HCT116 (cell line): Measurements from ENCODE around the gene MAL. TPM values are rescaled to one million over a fixed set of nuclear protein-coding genes. Genes with fewer than 3 reads are reported as not detected.

Experiments used
- ATAC-seq: fragments of 200-7000 bp; cut with Tn5 transposase; 2 replicates; pipeline ENCODE4 v1.9.1; 2020; ENCODE audit warnings: mild to moderate bottlenecking, moderate library complexity
- BruUV-seq: library from RNA; stranded (reverse); fragments of 400-500 nt; replicated peaks from 2 replicates; lab custom pipeline; 2021; lab: Mats Ljungman, UMichigan
- CTCF ChIA-PET: fragments of 300-600 bp; sonication (Branson Sonifier 250); formaldehyde crosslinking; loops from one replicate; lab custom pipeline; 2021; ENCODE audit warnings: antibody characterized with exemption; lab: Charles Lee
- POLR2A ChIA-PET: fragments of 300-600, 350-600 bp; sonication (Branson Sonifier 250); formaldehyde crosslinking; loops from one replicate; lab custom pipeline; 2021; ENCODE audit warnings: antibody characterized with exemption; lab: Charles Lee
- RAD21 ChIA-PET, 2 experiments: fragments of 300-600 bp; sonication (Branson Sonifier 250); formaldehyde crosslinking; loops; one replicate each; lab custom pipeline; 2023; ENCODE audit warnings: low total read pairs in 2 of 2; ENCODE audit not compliant: uncharacterized antibody in 2 of 2, unreplicated experiment in 2 of 2, low non-redundant PET in 1 of 2; lab: Charles Lee
- DNase-seq: peaks from one replicate; pipeline ENCODE4 v3.0.0-alpha.2; 2010; ENCODE audit warnings: low read depth, low spot score
- H2AFZ ChIP-seq: fragments of 200-600 bp; shearing (Covaris generic), sonication (generic); 2 replicates; pipeline ENCODE4 v1.6.1; 2017; ENCODE audit warnings: low read depth, mixed run types, mixed read lengths, antibody characterized with exemption, low read length; ENCODE audit not compliant: poor library complexity, severe bottlenecking
- H3K27ac ChIP-seq: 2 replicates; pipeline ENCODE4 v1.5.1; 2012; ENCODE audit warnings: low read depth, low read length
- H3K27me3 ChIP-seq: fragments of 200-600 bp; sonication (generic); 2 replicates; pipeline ENCODE4 v1.6.1; 2016; ENCODE audit warnings: mixed run types, low read length, mixed read lengths; ENCODE audit not compliant: insufficient read depth
- H3K36me3 ChIP-seq, 2 experiments: fragments of 200-500 bp in 1 of 2; fragments of 200-600 bp in 1 of 2; sonication (Bioruptor generic) in 1 of 2; sonication (generic) in 1 of 2; 2 replicates each; pipeline versions ENCODE4 v1.5.1 to v1.6.1; 2014 to 2016; ENCODE audit warnings: low read length in 2 of 2, inconsistent platforms in 1 of 2, mixed read lengths in 1 of 2, mixed run types in 1 of 2; ENCODE audit not compliant: insufficient read depth in 2 of 2, control insufficient read depth in 1 of 2
- H3K4me1 ChIP-seq, 2 experiments: fragments of 200-600 bp in 1 of 2; sonication (generic) in 1 of 2; 2 replicates each; pipeline versions ENCODE4 v1.5.1 to v1.6.1; 2012 to 2017; ENCODE audit warnings: low read length in 2 of 2, inconsistent platforms in 1 of 2, mild to moderate bottlenecking in 1 of 2, mixed read lengths in 1 of 2, mixed run types in 1 of 2, moderate library complexity in 1 of 2; ENCODE audit not compliant: insufficient read depth in 2 of 2, control insufficient read depth in 1 of 2
- H3K4me2 ChIP-seq: fragments of 200-600 bp; sonication (generic); 2 replicates; pipeline ENCODE4 v1.6.1; 2017; ENCODE audit warnings: mixed run types, low read length, mixed read lengths
- H3K4me3 ChIP-seq, 2 experiments: fragments of 200-600 bp in 1 of 2; sonication (generic) in 1 of 2; replicated peaks in 1 of 2; 2 replicates each; pipeline ENCODE4 v1.5.1; 2011 to 2016; ENCODE audit warnings: low read length in 2 of 2, control low read depth in 1 of 2, low read depth in 1 of 2, mild to moderate bottlenecking in 1 of 2, mixed read lengths in 1 of 2, mixed run types in 1 of 2
- H3K79me2 ChIP-seq: fragments of 200-600 bp; sonication (generic); 2 replicates; pipeline ENCODE4 v1.6.1; 2017; ENCODE audit warnings: mild to moderate bottlenecking, mixed run types, low read length, moderate library complexity, mixed read lengths; ENCODE audit not compliant: insufficient read depth
- H3K9ac ChIP-seq: fragments of 200-600 bp; sonication (generic); 2 replicates; pipeline ENCODE4 v1.6.1; 2016; ENCODE audit warnings: low read length, mixed read lengths
- H3K9me2 ChIP-seq: fragments of 200-600 bp; sonication (generic), shearing (Covaris generic); 2 replicates; pipeline ENCODE4 v1.6.1; 2017; ENCODE audit warnings: mixed run types, mild to moderate bottlenecking, moderate library complexity; ENCODE audit not compliant: insufficient read depth
- H3K9me3 ChIP-seq, 2 experiments: fragments of 200-500 bp in 1 of 2; fragments of 200-600 bp in 1 of 2; sonication (Bioruptor generic) in 1 of 2; sonication (generic) in 1 of 2; 2 replicates each; pipeline ENCODE4 v1.6.1; 2014 to 2017; ENCODE audit warnings: low read length in 2 of 2, mixed read lengths in 2 of 2, inconsistent platforms in 1 of 2, low read depth in 1 of 2, mild to moderate bottlenecking in 1 of 2, mixed run types in 1 of 2, moderate library complexity in 1 of 2; ENCODE audit not compliant: control insufficient read depth in 1 of 2, insufficient read depth in 1 of 2
- H4K20me1 ChIP-seq: fragments of 200-600 bp; sonication (generic), shearing (Covaris generic); 2 replicates; pipeline ENCODE4 v1.6.1; 2017; ENCODE audit warnings: mixed run types, mild to moderate bottlenecking, moderate library complexity; ENCODE audit not compliant: insufficient read depth
- EGR1 ChIP-seq: IDR thresholded peaks from 2 replicates; pipeline ENCODE4 v1.6.1; 2012; ENCODE audit warnings: low read depth
- ELF1 ChIP-seq: IDR thresholded peaks from 2 replicates; pipeline ENCODE4 v1.6.1; 2012; ENCODE audit warnings: low read depth, borderline replicate concordance
- EZH2 ChIP-seq: fragments of 200-600 bp; sonication (generic); IDR thresholded peaks from 2 replicates; pipeline ENCODE4 v1.6.1; 2017; ENCODE audit warnings: antibody characterized with exemption, mixed run types
- JUND ChIP-seq: IDR thresholded peaks from 2 replicates; pipeline ENCODE4 v1.6.1; 2012
- POLR2AphosphoS5 ChIP-seq: IDR thresholded peaks from 2 replicates; pipeline ENCODE4 v1.6.1; 2011; ENCODE audit warnings: mild to moderate bottlenecking, low read depth, low read length, moderate library complexity
- RAD21 ChIP-seq: IDR thresholded peaks from 2 replicates; pipeline ENCODE4 v1.6.1; 2012; ENCODE audit warnings: low read depth, mild to moderate bottlenecking
- SP1 ChIP-seq: IDR thresholded peaks from 2 replicates; pipeline ENCODE4 v1.6.1; 2012; ENCODE audit warnings: low read depth
- ZNF274 ChIP-seq: fragments of 200-500 bp; sonication (Bioruptor generic); IDR thresholded peaks from 2 replicates; pipeline ENCODE4 v1.6.1; 2014; ENCODE audit warnings: mild to moderate bottlenecking, low read depth, low read length, inconsistent platforms
- intact Hi-C: fragments of 100-400 bp; cut with micrococcal nuclease; formaldehyde crosslinking; loops from 2 replicates; pipeline ENCODE4 v1.10.0; 2022
- total RNA-seq: library from RNA; stranded (reverse); gene quantifications from one replicate; pipeline ENCODE4 v1.2.1, GENCODE V29; 2021; ENCODE audit not compliant: unreplicated experiment
- TF ChIP-seq, protein P1 (sequence below): IDR thresholded peaks from 2 replicates; pipeline ENCODE4 v1.6.1; 2012; ENCODE audit warnings: low read depth
- TF ChIP-seq, protein P2 (sequence below): IDR thresholded peaks from 2 replicates; pipeline ENCODE4 v1.6.1; 2012

Gene MAL
- total RNA-seq, 1 experiment from 2014 or later = not detected

DNA sequence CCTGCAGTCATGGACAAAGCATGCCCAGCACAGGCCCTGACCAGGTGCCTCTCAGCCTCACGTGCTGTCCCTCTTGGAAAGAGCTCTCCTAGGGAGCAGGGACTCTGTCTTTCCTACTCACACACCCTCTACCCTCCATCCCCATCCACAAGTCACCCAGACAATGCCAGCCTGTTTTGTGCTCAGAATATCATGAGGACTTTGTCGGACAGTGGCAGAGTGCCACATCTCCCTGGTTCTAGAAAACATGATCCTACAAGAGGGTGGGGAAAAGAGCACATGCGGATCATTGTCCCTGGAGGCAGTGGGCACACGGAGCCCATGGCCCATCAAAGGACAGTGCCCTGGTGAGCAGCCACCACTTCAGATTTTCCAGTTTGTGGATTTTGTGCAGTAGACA, 3.7 kb upstream of the MAL start:
- POLR2A ChIA-PET = interaction anchor here (1.3 kb wide), 1 partner anchor 94 kb away, joined by 3 read pairs; no protein-coding TSS in a partner anchor
- no peaks in the 10 kb centered on the region for H3K9me3 ChIP-seq
- DNase-seq (no peak), ATAC-seq (no peak)
- intact Hi-C loops = loop anchor here (1.0 kb wide), 2 partner anchors 58 to 93 kb away; no protein-coding TSS in a partner anchor
- BruUV-seq = no TSS peak
- RAD21 ChIA-PET = interaction anchor here (0.7 to 1.7 kb wide), 3 partner anchors 56 to 94 kb away, joined by 3 to 6 read pairs (median 4); no protein-coding TSS in a partner anchor
- CTCF ChIA-PET = interaction anchor here (1.0 to 2.9 kb wide), 11 partner anchors 7 to 149 kb away, joined by 3 to 33 read pairs (median 7); no protein-coding TSS in a partner anchor
- no peaks in the 10 kb centered on the region for H3K9me2 ChIP-seq
- H4K20me1 ChIP-seq = no peaks in the 10 kb centered on the region
- no peak overlapping the region for H3K9ac ChIP-seq
- H3K36me3 ChIP-seq = no peaks in the 10 kb centered on the region
- H3K4me3 ChIP-seq = no peak overlapping the region
- no peak overlapping the region for H3K27ac ChIP-seq
- no peaks in the 10 kb centered on the region for H3K27me3 ChIP-seq
- TF ChIP-seq, protein P1, sequence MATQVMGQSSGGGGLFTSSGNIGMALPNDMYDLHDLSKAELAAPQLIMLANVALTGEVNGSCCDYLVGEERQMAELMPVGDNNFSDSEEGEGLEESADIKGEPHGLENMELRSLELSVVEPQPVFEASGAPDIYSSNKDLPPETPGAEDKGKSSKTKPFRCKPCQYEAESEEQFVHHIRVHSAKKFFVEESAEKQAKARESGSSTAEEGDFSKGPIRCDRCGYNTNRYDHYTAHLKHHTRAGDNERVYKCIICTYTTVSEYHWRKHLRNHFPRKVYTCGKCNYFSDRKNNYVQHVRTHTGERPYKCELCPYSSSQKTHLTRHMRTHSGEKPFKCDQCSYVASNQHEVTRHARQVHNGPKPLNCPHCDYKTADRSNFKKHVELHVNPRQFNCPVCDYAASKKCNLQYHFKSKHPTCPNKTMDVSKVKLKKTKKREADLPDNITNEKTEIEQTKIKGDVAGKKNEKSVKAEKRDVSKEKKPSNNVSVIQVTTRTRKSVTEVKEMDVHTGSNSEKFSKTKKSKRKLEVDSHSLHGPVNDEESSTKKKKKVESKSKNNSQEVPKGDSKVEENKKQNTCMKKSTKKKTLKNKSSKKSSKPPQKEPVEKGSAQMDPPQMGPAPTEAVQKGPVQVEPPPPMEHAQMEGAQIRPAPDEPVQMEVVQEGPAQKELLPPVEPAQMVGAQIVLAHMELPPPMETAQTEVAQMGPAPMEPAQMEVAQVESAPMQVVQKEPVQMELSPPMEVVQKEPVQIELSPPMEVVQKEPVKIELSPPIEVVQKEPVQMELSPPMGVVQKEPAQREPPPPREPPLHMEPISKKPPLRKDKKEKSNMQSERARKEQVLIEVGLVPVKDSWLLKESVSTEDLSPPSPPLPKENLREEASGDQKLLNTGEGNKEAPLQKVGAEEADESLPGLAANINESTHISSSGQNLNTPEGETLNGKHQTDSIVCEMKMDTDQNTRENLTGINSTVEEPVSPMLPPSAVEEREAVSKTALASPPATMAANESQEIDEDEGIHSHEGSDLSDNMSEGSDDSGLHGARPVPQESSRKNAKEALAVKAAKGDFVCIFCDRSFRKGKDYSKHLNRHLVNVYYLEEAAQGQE = no peak
- TF ChIP-seq POLR2AphosphoS5 (no peak), JUND (no peak), EGR1 (no peak), RAD21 (no peak), ZNF274 (no peak), EZH2 (no peak), ELF1 (no peak), SP1 (no peak)
- TF ChIP-seq, protein P2, sequence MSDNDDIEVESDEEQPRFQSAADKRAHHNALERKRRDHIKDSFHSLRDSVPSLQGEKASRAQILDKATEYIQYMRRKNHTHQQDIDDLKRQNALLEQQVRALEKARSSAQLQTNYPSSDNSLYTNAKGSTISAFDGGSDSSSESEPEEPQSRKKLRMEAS = no peak
- TF ChIP-seq, all 23 proteins: peak for 0
- H3K4me1 ChIP-seq = peaks cover 0 to 8% of the 10 kb centered on the region in 2 experiments; a peak in 1 of 4 replicates
- peak overlapping the region; percentile 76 for H2AFZ ChIP-seq
- H3K4me2 ChIP-seq = no peak overlapping the region
- no peaks in the 10 kb centered on the region for H3K79me2 ChIP-seq
